IPS DF 4.7 (cell line): Measurements from ENCODE around the gene RPN1.
"Not testable (repeated sequence)": the region's sequence is repeated elsewhere in the genome, so short reads cannot be mapped to it uniquely, and the experiment has no call there.

Experiments used
- DNase-seq: peaks from one replicate; pipeline ENCODE4 v3.0.0-alpha.2; 2013; ENCODE audit warnings: low spot score; ENCODE audit errors: extremely low read depth

The RPN1 gene

DNA sequence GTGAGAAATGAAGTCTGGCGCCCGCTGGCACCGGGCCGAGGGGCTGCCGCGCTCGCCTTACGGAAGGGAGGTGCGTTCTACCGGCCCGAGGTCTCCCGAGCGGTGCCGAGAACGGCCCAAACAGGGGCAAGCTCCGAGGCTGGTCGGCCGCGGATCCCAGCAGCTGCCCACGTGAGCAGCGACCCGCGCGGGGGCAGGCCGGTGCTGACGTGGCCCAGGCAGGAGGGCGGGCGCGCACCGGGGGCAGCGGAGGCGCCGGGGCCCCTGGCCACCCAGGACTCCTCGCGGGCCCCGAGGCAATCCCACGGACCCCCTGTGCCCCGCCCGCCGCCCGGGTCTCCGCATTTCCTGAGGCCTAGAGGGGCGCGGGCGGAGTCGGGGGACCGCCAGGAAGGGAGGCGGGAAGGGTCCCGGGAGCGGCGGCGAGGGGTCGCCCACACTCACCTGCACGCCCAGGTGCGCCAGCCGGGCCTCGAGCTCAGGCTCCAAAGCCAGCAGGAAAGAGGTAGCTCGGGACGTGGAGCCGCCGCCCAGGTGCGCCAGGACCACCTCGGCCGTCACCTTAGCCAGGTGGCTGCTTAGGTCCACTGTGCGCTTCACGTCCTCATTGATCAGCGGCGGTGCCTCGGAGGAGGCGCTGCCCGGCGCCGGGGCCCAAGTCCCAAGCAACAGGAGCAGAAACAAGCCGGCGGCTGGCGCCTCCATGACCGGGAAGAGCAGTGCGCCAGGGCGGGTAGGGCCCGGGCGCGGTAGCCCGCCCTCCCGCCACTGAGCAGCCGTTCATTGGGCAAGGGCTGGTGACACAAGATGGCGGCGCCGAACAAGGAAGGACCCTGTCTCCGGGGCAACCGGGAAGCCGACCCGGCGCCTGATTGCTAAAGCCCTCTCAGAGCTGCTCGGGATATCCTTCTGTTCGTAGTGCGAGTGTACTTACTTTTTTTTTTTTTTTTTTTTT is at the start of gene RPN1:
Gene RPN1 (minus strand): TSS at position 723 of the 955 bp plus-strand sequence. CDS start 18 bp downstream, at position 705.
- DNase-seq, result peak; percentile 51

DNA sequence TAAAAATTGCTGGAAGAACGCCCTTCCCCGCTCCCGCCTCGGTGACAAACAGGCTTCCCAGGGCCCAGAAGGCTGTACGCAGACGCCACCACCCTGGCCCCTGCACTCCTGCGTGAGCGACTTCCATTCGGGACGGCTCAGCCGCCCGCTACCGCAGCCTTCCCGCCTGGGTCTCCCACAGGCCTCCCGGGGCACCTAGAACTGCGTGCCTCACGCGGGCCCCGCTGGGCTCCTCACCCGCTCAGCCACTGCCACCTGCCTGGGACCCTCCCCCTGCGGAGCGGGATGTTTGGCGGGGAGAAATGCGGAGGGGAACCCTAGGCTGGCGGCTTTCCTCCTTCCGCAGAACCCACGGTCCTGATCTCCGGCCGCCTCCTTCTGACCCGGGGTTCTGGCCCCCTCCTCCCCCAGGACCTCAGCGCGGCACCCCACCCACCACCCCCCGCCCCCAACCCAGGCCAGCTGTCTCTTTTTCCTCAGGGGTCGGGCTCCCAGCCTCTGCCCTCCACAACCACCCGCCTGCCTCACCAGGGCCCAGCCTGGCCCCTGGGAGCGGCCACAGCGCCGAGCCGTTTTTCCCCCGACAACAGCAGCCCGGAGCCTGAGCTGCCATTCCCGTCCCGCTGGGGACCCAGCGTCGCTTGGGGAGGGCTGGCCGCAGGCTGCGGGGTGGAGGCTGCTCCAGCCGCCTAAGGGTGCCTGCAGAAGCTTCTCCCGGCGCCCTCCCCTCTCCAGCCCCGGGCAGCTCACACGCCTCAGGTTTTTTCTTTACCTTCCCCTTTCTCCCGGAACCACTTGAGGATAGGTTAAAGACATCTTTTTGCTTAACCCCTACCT is 47.8 kb upstream of the RPN1 start:
- no peak for DNase-seq

DNA sequence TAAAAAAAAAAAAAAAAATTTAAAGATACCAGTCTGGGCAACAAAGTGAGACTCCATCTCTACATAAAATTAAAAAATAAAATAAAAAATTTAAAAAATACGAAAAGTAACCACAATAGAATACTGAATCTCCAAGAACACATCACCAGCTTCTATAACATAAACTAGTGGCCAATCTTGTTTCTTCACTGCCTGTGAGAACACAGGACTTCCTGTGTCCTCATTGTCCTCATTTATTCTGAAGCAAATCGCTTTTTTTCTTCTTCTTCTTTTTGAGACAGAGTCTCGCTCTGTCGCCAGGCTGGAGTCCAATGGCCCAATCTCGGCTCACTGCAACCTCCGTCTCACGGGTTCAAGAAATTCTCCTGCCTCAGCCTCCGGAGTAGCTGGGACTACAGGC is 46.7 kb upstream of the RPN1 start:
- no peak for DNase-seq

DNA sequence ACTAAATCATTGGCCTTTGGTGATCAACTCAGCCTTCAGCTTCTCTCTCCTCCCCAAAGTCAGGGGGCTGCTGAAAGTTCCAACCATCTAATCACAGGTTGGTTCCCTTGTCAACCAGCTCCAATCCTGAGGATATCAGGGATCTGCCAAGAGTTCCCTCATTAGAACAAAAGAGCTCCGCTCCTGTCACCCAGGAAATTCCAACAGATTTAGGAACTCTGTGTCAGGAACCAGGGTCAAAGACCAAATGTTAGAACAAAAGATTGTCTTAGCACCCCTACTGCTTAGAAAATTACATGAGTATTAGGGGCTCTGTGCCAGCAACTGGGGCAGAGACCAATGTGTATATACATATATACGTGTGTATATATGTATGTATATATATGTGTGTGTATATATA is 43.1 kb upstream of the RPN1 start:
- DNase-seq, result no peak

DNA sequence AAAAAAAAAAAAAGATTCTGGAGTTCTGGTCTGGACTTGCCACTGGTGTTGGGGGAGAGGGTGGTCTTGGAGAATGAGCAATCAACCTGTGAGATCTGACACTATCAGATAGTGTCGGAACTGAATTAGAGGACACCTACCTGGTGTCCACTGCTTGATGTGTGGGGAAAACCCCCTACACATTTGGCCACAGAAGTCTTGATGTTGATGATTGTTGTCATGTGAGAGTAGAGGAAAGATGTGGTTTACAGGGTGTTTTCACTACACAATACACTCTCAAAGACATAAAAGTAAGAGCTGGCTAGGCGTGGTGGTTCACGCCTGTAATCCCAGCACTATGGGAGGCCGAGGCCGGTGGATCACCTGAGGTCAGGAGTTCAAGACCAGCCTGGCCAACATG is 38.4 kb upstream of the RPN1 start:
- DNase-seq, result no peak

DNA sequence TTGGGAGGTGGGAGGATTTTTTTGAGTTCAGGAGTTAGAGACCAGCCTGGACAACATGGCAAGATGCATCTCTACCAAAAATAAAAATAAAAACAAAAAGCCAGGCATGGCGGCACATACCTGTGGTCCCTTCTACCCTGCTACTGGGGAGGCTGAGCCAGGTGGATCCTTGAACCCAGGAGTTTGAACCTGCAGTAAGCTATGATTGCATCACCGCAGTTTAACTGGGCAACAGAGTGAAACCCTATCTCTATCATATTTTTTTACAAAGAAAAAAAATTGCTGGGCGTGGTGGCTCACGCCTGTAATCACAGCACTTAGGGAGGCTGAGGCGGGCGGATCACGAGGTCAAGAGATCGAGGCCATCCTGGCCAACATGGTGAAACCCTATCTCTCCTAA is 35.8 kb upstream of the RPN1 start:
- DNase-seq, result no peak

DNA sequence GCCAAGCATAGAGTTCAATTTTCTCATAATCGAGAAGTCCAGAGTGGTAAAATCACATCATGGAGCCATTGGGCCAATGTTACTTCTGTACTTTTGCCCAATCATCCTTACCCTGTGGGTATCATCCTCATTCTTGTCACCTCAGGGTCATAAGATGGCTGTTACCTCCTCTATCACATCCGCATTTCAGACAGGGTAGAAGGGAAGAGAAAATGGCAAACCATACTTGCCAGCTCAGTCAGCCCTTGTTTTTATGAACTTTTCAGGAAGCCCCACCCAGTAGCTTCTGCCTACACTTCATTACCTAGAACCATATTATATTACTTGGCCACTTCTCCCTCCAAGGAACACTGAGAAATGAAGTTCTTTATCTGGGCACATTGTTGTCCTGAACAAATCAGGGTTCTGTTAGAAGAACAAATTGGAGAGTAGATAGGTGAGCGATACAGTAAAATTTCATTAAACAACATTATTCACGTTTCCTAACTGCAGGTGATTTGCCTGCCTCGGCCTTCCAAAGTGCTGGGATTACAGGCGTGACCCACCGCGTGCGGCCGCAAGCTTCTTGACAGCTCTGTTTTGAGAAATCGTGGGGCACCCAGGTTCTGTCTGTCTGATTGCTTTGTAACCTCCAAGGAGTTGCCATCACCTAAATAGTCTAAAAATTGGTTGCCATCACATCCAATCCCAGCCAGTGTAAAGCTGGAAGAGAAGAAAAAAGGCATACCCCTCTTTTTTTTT is 34.5 kb upstream of the RPN1 start:
- DNase-seq, result no peak

DNA sequence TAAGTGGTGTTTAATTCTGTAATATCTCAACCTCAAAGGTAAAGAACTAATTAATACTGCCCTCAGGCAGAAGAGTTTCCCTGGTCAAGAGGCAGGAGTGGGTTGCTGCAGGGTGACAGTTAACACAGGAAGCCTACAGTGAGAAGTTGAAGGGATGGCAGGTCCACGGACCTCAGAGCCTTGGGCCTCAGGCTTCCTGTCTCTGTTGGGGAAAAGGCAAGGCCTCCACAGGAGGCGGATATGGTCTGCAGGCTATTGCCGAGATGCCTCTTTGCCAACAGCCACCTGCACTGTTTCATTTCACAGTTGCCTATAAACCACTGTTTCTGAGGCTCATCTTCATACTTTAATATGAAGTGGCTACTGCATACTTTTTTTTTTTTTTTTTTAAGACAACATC is 33.3 kb upstream of the RPN1 start:
- no peak for DNase-seq

DNA sequence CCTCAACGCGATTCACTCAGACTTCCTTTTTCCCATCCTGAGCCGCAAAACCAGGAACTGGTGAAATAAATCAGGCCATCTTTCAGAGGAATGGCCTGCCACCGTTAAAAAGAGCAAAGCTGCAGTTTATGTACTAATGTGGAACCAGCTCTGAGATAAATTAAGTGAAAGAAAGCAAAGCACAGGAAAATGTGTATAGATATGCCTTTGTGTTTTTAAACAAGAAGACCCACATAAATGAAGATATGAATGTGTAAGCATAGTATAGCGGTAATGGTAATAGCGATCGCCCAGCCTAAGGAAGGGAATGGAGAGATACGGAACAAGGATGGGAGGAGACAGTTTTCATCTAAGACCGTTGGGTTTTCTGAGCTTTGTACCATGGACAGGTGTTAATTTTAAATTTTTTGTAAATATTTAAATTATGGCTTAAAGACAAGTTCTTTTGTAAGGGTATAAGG is 30.8 kb upstream of the RPN1 start:
- DNase-seq, result no peak

DNA sequence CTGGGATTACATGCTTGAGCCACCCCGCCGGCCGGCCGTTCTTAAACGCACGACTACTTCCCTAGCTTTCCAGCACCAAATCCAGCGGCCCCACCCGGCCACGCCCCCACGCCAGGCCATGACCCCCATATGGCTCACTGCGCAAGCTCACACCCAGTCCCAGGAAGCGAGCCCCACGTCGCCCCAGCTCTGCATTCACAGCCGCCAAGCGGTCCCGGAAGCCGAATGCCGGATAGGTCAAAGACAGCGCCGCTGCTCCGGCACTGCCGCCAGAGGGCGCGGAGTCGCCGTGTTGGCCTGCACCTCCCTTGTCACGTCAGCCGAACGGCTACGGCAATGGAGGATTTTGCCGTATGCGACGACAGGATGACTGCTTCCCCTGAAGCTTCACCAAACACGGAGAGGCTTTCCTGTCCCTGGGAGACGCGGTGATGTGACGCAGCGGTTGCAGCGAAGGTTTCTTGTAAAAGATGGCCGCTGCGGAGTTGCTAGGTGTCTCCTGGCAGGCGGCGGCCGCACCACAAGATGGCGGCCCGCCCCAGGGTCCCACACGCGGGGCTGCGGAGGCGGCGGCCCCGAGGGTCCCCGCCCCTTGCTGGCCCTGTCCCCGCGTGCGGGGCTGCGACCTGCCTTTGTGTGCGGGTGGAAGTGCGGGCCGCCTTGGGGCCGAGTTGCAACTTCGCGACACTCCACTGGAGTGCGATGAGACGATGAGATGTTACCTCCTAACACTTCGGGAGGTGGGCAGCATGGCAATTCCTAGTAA is 30.2 kb upstream of the RPN1 start:
- peak; percentile 93 for DNase-seq

DNA sequence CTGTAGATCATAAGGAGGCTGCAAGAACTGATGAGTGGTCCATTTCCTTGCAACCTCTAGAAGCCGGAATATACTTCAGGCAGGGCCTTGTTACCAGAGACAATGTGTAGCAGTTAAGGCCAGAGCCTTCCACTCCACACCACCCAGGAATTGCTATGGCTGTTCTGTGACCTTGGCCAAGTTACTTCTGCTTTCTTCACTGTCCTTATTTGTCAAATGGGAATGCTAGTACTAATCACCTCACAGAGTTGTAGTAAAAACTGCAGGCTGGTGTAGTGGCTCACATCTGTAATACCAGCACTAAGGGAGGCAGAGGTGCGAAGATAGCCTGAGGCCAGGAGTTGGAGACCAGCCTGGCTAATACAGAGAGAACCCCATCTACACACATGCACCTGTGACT is 28.7 kb upstream of the RPN1 start:
- no peak for DNase-seq

DNA sequence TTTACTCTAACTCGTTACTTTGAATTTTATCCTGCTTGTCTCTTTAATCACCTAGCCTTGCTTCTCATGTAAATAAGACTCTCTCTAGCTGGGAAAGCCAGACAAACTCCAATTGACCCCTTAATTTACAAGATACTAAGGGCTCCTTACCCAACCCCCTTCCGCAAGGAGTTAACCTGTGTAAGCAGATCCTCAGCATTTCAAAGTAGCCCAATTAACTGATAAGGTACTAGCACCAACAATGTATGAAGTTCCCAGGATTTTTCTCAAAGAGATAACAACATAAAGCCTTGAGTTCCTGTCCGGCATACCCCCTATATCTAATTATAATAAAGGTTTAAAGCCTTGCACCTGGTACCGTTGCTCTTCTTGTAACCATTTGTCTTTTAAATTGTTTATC is 25.2 kb upstream of the RPN1 start:
- DNase-seq, result not testable (repeated sequence)

DNA sequence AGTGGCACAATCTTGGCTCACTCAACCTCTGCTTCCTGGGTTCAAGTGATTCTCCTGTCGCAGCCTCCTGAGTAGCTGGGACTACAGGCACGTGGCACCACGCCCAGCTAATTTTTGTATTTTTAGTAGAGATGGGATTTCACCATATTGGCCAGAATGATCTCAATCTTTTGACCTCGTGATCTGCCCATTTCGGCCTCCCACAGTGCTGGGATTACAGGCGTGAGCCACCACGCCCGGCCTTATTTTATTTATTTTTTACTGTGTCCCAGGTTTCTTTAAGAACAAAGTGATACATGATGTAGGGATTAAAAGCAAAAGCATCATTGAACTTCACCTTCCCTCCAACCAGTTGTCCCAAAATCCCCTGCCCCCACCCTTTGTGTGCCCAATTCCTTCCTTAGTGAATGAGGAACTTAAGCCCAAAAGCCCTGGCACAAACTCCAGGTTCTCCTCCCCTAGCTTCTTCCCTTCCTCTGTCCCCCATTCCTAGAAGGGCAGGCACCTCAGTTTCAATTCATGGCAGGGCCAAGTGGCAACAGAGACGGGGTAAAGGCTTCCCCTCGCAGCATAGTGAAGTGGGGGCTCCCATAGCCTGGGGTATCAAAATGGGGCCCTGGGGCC is 23.7 kb upstream of the RPN1 start:
- DNase-seq, result no peak

DNA sequence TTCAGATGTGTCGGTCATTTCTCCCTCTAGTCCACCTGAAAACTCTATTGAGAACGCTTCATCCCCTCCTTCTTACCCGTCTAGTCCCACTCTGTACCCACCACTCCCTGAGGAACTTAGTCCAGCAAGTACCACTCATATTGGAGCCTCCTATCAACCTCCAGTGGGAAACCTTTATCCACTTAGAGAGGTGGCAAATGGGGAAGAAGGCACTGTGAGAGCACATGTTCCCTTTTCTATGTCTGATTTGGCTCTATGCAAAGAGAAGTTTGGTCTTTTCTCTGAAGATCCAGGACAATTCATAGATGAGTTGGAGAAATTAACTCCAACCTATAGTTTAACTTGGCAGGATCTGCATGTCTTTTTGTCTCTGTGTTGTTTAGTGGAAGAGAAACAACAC is 17.0 kb upstream of the RPN1 start:
- no peak for DNase-seq

DNA sequence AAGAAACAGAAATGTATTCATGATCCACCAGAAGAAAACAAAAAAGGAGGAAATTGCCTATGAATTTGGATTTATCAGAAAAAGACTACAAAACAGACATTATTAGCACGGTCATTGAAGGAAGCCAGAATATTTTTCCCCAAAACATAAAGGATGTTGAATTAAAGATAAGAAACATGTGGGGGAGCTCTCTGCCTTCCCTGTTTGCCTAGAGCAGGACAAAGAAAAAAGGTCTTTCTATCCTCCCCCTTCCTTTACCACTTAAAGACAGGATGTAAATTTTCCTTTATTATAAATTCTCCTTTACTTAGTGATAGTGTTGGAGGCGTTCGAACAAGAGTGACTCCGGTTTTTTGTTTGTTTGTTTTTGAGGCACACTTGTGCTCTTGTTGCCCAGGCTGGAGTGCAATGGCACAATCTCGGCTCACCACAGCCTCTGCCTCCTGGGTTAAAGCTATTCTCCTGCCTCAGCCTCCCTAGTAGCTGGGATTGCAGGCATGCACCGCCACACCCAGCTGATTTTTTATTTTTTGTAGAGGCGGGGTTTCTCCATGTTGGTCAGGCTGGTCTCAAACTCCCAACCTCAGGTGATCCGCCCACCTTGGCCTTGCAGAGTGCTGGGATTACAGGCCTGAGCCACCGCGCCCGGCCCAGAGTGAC is 14.9 kb upstream of the RPN1 start:
- no peak for DNase-seq

DNA sequence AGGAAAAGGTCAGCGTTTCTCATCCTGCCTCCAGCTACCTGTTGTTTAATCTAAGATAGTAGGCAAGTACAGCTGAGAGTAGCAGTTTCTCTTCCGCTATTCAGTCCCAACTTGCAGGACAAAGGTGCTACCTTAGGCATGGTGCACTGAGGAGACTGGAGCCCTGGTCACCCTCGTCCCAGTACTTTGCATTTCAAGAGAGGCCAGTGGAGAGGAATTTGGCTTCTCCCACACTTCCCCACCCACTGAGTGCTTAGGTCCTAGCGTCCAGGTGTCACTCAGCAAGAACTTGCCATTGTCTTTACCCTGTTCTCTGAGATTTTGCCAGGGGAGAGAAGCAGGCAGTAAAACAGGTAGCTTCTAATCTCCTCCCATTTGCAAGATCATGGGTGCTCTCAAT is 12.5 kb upstream of the RPN1 start:
- DNase-seq, result no peak

DNA sequence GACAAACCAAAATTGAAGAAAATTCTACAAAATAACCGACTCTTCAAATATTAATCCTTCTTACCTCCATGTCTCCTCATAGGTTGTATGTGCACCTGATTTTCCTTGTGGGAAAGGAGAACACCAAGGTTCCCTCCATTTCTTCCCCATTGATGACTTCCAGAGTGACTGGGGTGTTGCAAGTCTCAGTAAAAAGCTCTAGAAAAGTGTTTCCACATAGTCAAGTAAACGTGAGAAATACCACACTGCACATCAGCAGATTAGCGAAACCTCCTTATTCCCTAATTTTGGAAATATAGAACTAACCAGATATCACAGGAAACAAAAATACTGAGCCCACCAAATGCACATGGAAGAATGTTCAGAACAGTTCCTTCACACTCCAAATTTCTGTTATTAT is 4.9 kb upstream of the RPN1 start:
- no peak for DNase-seq

DNA sequence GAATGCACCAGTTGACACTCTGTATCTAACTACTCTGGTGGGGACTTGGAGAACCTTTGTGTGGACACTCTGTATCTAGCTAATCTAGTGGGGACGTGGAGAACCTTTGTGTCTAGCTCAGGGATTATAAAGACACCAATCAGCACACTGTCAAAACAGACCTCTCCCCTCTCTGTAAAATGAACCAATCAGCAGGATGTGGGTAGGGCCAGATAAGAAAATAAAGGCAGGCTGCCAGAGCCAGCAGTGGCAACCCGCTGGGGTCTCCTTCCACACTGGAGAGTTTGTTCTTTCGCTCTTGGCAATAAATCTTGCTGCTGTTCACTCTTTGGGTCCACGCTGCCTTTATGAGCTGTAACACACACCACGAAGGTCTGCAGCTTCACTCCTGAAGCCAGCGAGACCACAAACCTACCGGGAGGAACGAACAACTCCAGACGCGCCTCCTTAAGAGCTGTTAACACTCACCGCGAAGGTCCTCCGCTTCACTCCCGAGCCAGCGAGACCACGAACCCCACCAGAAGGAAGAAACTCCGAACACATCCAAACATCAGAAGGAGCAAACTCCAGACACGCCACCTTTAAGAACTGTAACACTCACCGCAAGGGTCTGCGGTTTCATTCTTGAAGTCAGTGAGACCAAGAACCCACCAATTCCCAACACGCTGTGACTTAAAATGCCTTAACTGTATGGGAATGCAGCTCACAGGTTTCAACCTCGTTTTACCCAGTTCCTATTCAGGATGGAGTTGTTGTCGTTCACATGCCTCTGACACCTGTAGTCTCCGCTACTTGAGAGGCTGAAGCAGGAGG is 3.6 kb upstream of the RPN1 start:
- DNase-seq, result not testable (repeated sequence)
